GM19372 (cell line): Measurements from ENCODE around the gene ATP10B.

ENCODE experiments used
- ATAC-seq: cut with Tn5 transposase; IDR thresholded peaks from one replicate; pipeline ENCODE4 v1.9.1; 2021; ENCODE audit warnings: mild to moderate bottlenecking, low read depth, moderate library complexity; ENCODE audit not compliant: unreplicated experiment

The ATP10B gene

GRCh38 chr5:160565376-160565775, 286.6 kb downstream of the ATP10B start:
- no peak for ATAC-seq

GRCh38 chr5:160556846-160557245, 295.2 kb downstream of the ATP10B start:
- no peak for ATAC-seq

- ATAC-seq, result no peak
Observed at GRCh38 chr5:160555971-160556631, 295.9 kb downstream of the ATP10B start.

GRCh38 chr5:160555581-160555970, 296.4 kb downstream of the ATP10B start:
- no peak for ATAC-seq

- ATAC-seq, result no peak
Observed at GRCh38 chr5:160550075-160550474, 301.9 kb downstream of the ATP10B start.

- no peak for ATAC-seq
Observed at GRCh38 chr5:160548949-160549645, 302.9 kb downstream of the ATP10B start.

- ATAC-seq, result no peak
Observed at GRCh38 chr5:160547872-160548271, 304.1 kb downstream of the ATP10B start.

GRCh38 chr5:160547061-160547460, 304.9 kb downstream of the ATP10B start:
- ATAC-seq, result no peak

GRCh38 chr5:160545832-160546231, 306.2 kb downstream of the ATP10B start:
- ATAC-seq, result no peak

- no peak for ATAC-seq
Observed at GRCh38 chr5:160543395-160543794, 308.6 kb downstream of the ATP10B start.

GRCh38 chr5:160542840-160543239, 309.2 kb downstream of the ATP10B start:
- ATAC-seq, result no peak

- ATAC-seq, result no peak
Observed at GRCh38 chr5:160542281-160542680, 309.7 kb downstream of the ATP10B start.

- no peak for ATAC-seq
Observed at GRCh38 chr5:160539431-160539830, 312.6 kb downstream of the ATP10B start.

- ATAC-seq, result no peak
Observed at GRCh38 chr5:160537940-160538339, 314.1 kb downstream of the ATP10B start.

- ATAC-seq, result no peak
Observed at GRCh38 chr5:160537116-160537515, 314.9 kb downstream of the ATP10B start.

- ATAC-seq, result no peak
Observed at GRCh38 chr5:160534914-160535313, 317.1 kb downstream of the ATP10B start.

- no peak for ATAC-seq
Observed at GRCh38 chr5:160534125-160534524, 317.9 kb downstream of the ATP10B start.

- no peak for ATAC-seq
Observed at GRCh38 chr5:160525471-160526261, 326.3 kb downstream of the ATP10B start.

- ATAC-seq, result no peak
Observed at GRCh38 chr5:160524827-160525226, 327.2 kb downstream of the ATP10B start.

GRCh38 chr5:160523502-160524163, 328.4 kb downstream of the ATP10B start:
- no peak for ATAC-seq

- ATAC-seq, result no peak
Observed at GRCh38 chr5:160521392-160521663, 330.7 kb downstream of the ATP10B start.
